ENCODE results near the gene PGM1.

DNA sequence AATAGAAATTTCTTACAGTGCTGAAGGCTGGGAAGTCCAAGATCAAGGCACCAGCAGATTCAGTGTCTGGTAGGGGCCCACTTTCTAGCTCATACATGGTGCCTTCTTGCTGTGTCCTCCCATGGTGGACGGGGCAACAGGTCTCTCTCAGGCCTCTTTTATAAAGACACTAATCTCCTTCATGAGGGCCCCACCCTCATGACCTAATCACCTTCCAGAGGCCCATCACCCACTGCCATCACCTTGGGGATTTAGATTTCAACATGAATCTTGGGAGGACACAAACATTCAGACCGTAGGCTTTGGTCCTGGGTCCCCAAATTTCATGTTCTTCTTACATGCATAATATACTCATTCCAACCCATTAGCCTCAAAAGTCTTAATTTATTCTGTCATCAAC is 71.5 kb downstream of the PGM1 start:
- TF ChIP-seq CTCF (IDR thresholded peaks at IDR 0.05), result no peak
- TF ChIP-seq EZH2 (IDR thresholded peaks at IDR 0.05), result no peak

Measured in neural progenitor cell (in vitro differentiated cells).